Fibroblast of villous mesenchyme (primary cell): ENCODE data around the gene CMKLR1. TPM values are rescaled to one million over a fixed set of nuclear protein-coding genes. Genes with fewer than 3 reads are reported as not detected.

ENCODE experiments used
- DNase-seq: peaks from one replicate; pipeline ENCODE4 v3.0.0-alpha.2; 2010; ENCODE audit warnings: low read depth
- H3K4me3 ChIP-seq: 2 replicates; pipeline ENCODE4 v1.5.1; 2011; ENCODE audit warnings: low read depth, mild to moderate bottlenecking, low read length
- total RNA-seq: library from RNA; depleted of rRNA; stranded (reverse); fragments of >200 nt; gene quantifications from 2 replicates; pipeline ENCODE4 v1.2.3, GENCODE V29; 2012
- TF ChIP-seq, protein P1 (sequence below): IDR thresholded peaks from 2 replicates; pipeline ENCODE4 v1.5.1; 2012; ENCODE audit warnings: low read depth, mild to moderate bottlenecking, low read length; ENCODE audit not compliant: insufficient read depth

Gene CMKLR1
- total RNA-seq, 1 donor, result 1.7 TPM

DNA sequence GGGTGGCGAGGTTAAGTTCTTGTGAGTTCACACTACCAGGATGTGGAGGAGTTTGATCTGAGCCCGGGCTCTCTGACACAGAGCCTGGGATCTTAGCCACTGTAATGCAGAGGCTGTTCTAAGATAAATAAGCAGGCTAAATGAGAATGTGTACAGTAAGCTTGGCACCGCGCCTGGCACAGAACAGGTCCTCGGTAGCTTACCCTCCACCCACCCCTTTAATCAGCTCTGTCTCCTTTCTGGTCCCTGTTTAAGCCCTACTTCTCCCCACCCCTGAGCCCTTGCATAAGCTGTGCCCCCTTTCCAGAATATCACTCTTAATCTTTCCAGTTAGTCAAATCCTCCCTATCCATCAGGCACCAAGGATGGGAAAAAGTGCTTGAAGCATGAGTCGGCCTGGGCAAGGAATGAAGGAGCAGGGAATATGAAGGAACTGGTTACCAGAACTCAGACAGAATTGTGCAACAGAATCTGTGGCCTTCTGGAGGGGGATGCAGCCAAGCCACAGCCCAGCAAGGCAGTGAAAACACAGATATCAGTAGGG lies 32.8 kb upstream of the CMKLR1 start:
- DNase-seq, result peak; percentile 72
- TF ChIP-seq, protein P1, sequence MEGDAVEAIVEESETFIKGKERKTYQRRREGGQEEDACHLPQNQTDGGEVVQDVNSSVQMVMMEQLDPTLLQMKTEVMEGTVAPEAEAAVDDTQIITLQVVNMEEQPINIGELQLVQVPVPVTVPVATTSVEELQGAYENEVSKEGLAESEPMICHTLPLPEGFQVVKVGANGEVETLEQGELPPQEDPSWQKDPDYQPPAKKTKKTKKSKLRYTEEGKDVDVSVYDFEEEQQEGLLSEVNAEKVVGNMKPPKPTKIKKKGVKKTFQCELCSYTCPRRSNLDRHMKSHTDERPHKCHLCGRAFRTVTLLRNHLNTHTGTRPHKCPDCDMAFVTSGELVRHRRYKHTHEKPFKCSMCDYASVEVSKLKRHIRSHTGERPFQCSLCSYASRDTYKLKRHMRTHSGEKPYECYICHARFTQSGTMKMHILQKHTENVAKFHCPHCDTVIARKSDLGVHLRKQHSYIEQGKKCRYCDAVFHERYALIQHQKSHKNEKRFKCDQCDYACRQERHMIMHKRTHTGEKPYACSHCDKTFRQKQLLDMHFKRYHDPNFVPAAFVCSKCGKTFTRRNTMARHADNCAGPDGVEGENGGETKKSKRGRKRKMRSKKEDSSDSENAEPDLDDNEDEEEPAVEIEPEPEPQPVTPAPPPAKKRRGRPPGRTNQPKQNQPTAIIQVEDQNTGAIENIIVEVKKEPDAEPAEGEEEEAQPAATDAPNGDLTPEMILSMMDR, result no peak
- H3K4me3 ChIP-seq, result no peak overlapping the region

DNA sequence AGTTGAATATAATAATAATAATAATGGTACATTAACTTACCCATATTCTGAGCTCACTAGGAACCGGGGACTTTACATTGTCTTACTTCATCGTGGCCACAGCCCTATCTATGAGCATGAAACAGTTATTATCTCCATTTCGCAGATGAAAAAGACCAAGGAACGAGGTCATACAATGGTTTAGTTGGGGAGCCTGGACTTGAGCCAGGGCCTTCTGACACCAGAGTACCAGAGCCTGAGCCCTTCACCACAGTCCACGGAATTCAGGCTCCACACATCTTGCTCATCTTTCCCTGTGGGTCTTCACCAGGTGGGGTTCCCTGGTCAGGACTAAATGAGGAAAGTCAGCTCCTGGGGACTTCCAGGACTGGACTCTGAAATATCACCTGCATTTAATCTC lies 31.3 kb upstream of the CMKLR1 start:
- no peak for DNase-seq
- H3K4me3 ChIP-seq, result no peak overlapping the region
- TF ChIP-seq, protein P1, result no peak

GRCh38 chr12:108369736-108370396 lies 30.8 kb upstream of the CMKLR1 start:
- TF ChIP-seq, protein P1, result no peak
- no peak for DNase-seq
- no peak overlapping the region for H3K4me3 ChIP-seq

DNA sequence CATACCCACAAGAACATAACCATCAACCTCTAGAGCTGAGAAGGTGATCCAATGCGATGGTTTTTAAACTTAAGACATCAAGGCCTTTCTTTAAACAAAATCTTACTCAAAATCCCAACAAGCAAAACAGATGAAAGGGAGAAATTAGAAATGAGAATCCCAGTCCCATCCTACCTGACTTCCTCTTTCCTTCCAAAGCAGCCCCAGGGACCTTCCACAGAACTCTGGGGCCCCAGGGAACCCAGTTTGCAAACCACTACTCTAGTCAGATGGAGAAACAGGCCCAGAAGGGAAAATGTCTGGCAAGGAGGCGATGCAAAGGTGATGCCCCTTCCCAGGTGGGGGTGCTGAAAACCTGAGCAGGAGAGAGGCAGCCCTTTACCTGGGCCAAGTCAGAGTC lies 29.0 kb upstream of the CMKLR1 start:
- TF ChIP-seq, protein P1, result no peak
- DNase-seq, result no peak
- H3K4me3 ChIP-seq, result no peak overlapping the region

DNA sequence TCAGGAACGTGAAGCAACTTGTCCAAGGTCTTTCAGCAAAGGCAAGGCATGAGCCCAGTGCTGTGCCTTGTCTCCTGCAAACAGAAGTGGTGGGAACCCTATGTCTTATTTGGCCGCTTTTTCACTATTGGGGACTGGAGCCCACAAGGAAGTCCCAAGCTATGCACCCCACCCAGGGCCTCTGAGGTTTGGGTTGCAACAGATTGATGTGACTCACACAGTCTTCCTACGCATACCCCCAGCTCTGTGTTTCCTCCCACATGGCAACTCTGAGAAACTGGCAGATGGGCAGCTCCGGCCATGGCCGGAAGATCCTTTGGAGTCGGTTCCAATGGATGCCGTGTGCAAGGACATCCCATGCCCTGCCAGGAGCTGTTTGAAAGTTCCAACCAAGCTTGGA lies 28.3 kb upstream of the CMKLR1 start:
- no peak overlapping the region for H3K4me3 ChIP-seq
- peak; percentile 55 for DNase-seq
- TF ChIP-seq, protein P1, result no peak

DNA sequence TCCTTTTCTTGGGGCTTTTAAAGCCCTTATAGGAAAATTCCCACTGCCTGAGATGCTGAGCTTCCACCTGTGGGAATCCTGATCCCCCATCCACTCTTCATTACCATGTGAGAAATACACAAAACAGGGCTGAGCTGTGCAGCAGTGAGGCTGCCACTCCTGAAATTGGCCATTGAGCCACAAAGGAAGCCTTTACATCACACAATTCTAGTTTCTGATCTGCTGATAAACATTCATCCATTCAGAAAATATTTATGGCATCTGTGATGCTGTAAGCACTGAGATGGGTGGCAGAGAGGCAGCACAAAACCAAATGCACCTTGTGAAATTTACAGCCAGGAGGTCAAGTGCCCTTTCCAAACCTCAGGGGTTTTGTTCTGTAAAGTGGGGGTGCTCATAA lies 26.2 kb upstream of the CMKLR1 start:
- H3K4me3 ChIP-seq, result no peak overlapping the region
- TF ChIP-seq, protein P1, result no peak
- DNase-seq, result no peak

GRCh38 chr12:108364879-108365278 lies 25.8 kb upstream of the CMKLR1 start:
- DNase-seq, result no peak
- TF ChIP-seq, protein P1, result no peak
- H3K4me3 ChIP-seq, result no peak overlapping the region
